ENCODE results near the gene DCUN1D3. TPM values are rescaled to one million over a fixed set of nuclear protein-coding genes. Genes with fewer than 3 reads are reported as not detected.

Gene DCUN1D3
- total RNA-seq, 4 donors from 2014 or later = 18.3 to 37.4 (median 27.8) TPM

- 77% methylated on average over 6 of the region's 6 CpGs for WGBS
- H3K4me3 ChIP-seq = no peak overlapping the region
- no peaks in the 10 kb centered on the region for H3K9me3 ChIP-seq
- no peaks in the 10 kb centered on the region for H3K27me3 ChIP-seq
- no peak for TF ChIP-seq POLR2A (IDR thresholded peaks at IDR 0.05; ENCODE audit: low read depth)
- TF ChIP-seq CTCF (IDR thresholded peaks at IDR 0.05) = no peak
- no peak for TF ChIP-seq EP300 (IDR thresholded peaks at IDR 0.05)
- no peak for TF ChIP-seq POLR2AphosphoS5 (IDR thresholded peaks at IDR 0.05)
- peak overlapping the region in 2 of 4 donors; percentile 14 to 21 for H3K27ac ChIP-seq (replicated peaks in 1 of 4)
- intact Hi-C loops (cut with DNase I) = no loop called here
- H3K36me3 ChIP-seq = peaks cover 0 to 6% (median 0%) of the 10 kb centered on the region in 4 donors
- DNase-seq (ENCODE audit: extremely low spot score) = no peak
- H3K4me1 ChIP-seq = peaks cover 43 to 82% (median 64%) of the 10 kb centered on the region in 4 donors
These were observed 18.7 kb downstream of the DCUN1D3 start for GRCh38 chr16:20881503-20881878.

- TF ChIP-seq POLR2A (IDR thresholded peaks at IDR 0.05; ENCODE audit: low read depth) (no peak), POLR2AphosphoS5 (IDR thresholded peaks at IDR 0.05) (no peak), EP300 (IDR thresholded peaks at IDR 0.05) (no peak), CTCF (IDR thresholded peaks at IDR 0.05) (no peak)
- no peaks in the 10 kb centered on the region for H3K9me3 ChIP-seq
- no peak overlapping the region for H3K4me3 ChIP-seq
- peaks cover 0 to 6% (median 0%) of the 10 kb centered on the region in 4 donors for H3K36me3 ChIP-seq
- intact Hi-C loops (cut with DNase I) = no loop called here
- WGBS = 52% methylated on average over 3 of the region's 3 CpGs
- DNase-seq (ENCODE audit: extremely low spot score) = no peak
- H3K4me1 ChIP-seq = peaks cover 45 to 80% (median 64%) of the 10 kb centered on the region in 4 donors
- H3K27ac ChIP-seq (replicated peaks in 1 of 4) = peak overlapping the region; percentile 5 to 68 (median 18)
- no peaks in the 10 kb centered on the region for H3K27me3 ChIP-seq
These were observed 19.2 kb downstream of the DCUN1D3 start for GRCh38 chr16:20880867-20881502.

- H3K9me3 ChIP-seq = no peaks in the 10 kb centered on the region
- TF ChIP-seq CTCF (IDR thresholded peaks at IDR 0.05) (no peak), POLR2A (IDR thresholded peaks at IDR 0.05; ENCODE audit: low read depth) (no peak), POLR2AphosphoS5 (IDR thresholded peaks at IDR 0.05) (no peak), EP300 (IDR thresholded peaks at IDR 0.05) (no peak)
- no peak for DNase-seq (ENCODE audit: extremely low spot score)
- intact Hi-C loops (cut with DNase I) = no loop called here
- peak overlapping the region in 2 of 4 donors; percentile 9 to 21 for H3K4me3 ChIP-seq
- H3K27me3 ChIP-seq = no peaks in the 10 kb centered on the region
- H3K36me3 ChIP-seq = no peaks in the 10 kb centered on the region
- H3K4me1 ChIP-seq = peaks cover 57 to 91% (median 76%) of the 10 kb centered on the region in 4 donors
- WGBS = 27% methylated on average over 7 of the region's 7 CpGs
- H3K27ac ChIP-seq (replicated peaks in 1 of 4) = peak overlapping the region; percentile 62 to 73 (median 70)
These were observed 20.8 kb downstream of the DCUN1D3 start for GRCh38 chr16:20879175-20880040.

- peaks cover 57 to 91% (median 80%) of the 10 kb centered on the region in 4 donors for H3K4me1 ChIP-seq
- 71% methylated on average over 5 of the region's 5 CpGs for WGBS
- no peak for DNase-seq (ENCODE audit: extremely low spot score)
- peak overlapping the region in 1 of 4 donors; percentile 21 for H3K4me3 ChIP-seq
- H3K36me3 ChIP-seq = no peaks in the 10 kb centered on the region
- no peaks in the 10 kb centered on the region for H3K27me3 ChIP-seq
- H3K27ac ChIP-seq (replicated peaks in 1 of 4) = peak overlapping the region; percentile 62 to 73 (median 70)
- intact Hi-C loops (cut with DNase I) = no loop called here
- TF ChIP-seq POLR2A (IDR thresholded peaks at IDR 0.05; ENCODE audit: low read depth) (no peak), CTCF (IDR thresholded peaks at IDR 0.05) (no peak), POLR2AphosphoS5 (IDR thresholded peaks at IDR 0.05) (no peak), EP300 (IDR thresholded peaks at IDR 0.05) (no peak)
- no peaks in the 10 kb centered on the region for H3K9me3 ChIP-seq
These were observed 21.4 kb downstream of the DCUN1D3 start for GRCh38 chr16:20878682-20879147.

Data from esophagus muscularis mucosa (tissue), 4 donors.